ENCODE results near the gene SGTA. TPM values are rescaled to one million over a fixed set of nuclear protein-coding genes. Genes with fewer than 3 reads are reported as not detected.

The SGTA gene
- total and polyA plus RNA-seq, 2 of the 13 experiments (the other 11 are each of a cell fraction or from before 2014, with no cell fraction given) = 43.9 to 47.4 TPM

DNA sequence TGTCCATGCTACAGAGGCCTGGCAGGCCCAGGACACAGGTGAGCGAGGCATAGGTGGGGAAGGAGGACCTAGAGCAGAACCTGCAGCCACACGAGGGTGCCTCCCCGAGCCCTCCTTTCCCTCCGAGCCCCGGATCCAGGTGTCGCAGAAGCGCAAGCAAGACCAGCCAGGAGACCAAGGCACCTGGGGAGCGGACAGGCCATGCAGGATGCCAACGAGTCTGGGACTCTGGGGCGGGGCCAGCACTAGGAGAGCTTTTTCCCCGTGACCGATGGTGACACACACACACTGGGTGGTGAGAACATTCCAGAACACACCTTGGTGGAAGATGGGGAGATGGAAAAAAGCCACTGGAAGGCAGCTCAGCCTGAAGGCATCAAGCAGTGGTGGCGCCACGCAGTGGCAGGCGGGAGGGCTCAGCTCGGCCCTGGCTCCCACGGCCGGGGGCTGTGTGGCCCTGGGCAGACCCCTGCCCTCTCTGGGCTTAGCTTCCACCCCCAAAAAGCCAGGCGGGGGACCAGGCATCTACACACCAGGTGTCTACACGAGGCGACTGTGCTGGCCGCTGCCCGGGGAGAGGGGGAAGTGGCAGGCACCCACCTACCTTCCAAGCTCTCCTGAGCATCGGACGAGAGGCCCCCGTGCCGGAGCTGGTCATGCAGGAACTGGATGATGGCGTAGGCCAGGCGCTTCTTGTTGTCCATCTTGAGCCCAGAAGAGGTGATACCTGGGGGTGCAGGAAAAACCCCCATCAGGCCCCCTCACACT, 14.5 kb downstream of the SGTA start:
- no peak overlapping the region for H2AFZ ChIP-seq (ENCODE audit: low read length)
- in situ Hi-C loops (cut with HindIII; ENCODE audit: extremely low pct_ligation_motif_present, low pct_unique_long_range_greater_than_20kb) = no loop called here
- no peak overlapping the region for H3K27ac ChIP-seq (ENCODE audit: extremely low read length, insufficient read depth, low read length)
- H3K9ac ChIP-seq (ENCODE audit: insufficient read depth, low read depth, low read length) = no peak overlapping the region
- H3K4me1 ChIP-seq (ENCODE audit: insufficient read depth, low read length) = no peaks in the 10 kb centered on the region
- intact Hi-C loops (cut with micrococcal nuclease; ENCODE audit: unreplicated experiment) = no loop called here
- WGBS (ENCODE audit: low lambda C conversion rate) = 97% methylated on average over 24 of the region's 29 CpGs
- no peaks in the 10 kb centered on the region for H3K27me3 ChIP-seq (ENCODE audit: control insufficient read depth in 1 of 2, insufficient read depth in 2 of 2, low read length in 2 of 2)
- H3K4me2 ChIP-seq (ENCODE audit: low read depth, low read length) = no peak overlapping the region
- BruUV-seq (replicated peaks) = no TSS peak
- DNase-seq (ENCODE audit: low spot score) (no peak), FAIRE-seq (no peak), ATAC-seq (no peak; the same call in 2 of the 3 replicates)
- H3K4me3 ChIP-seq (replicated peaks in 1 of 3; ENCODE audit: insufficient read depth in 1 of 3, low read depth in 2 of 3, low read length in 3 of 3) = no peak overlapping the region
- ChIA-PET POLR2A (no interaction called here), CTCF (ENCODE audit: low intra/inter-chr PET ratio, low total read pairs) (no interaction called here)
- peaks cover 19% of the 10 kb centered on the region; the same call in 1 of the 2 replicates for H4K20me1 ChIP-seq (ENCODE audit: insufficient read depth, low read length)
- peaks cover 38% of the 10 kb centered on the region for H3K79me2 ChIP-seq (ENCODE audit: insufficient read depth, low read length)
- no peaks in the 10 kb centered on the region for H3K9me3 ChIP-seq (ENCODE audit: low read length)
- peaks cover 21 to 52% of the 10 kb centered on the region in 2 experiments; a peak in 4 of 5 replicates for H3K36me3 ChIP-seq (replicated peaks in 1 of 2; ENCODE audit: control insufficient read depth in 1 of 2, insufficient read depth in 2 of 2, low read length in 2 of 2)
- TF ChIP-seq CREM (IDR thresholded peaks at IDR 0.05) = no peak
- no peak for TF ChIP-seq CREM (CRISPR knock-in tag; IDR thresholded peaks at IDR 0.05)
- TF ChIP-seq PLRG1 (conservative IDR thresholded peaks at IDR 0.05) = no peak
- TF ChIP-seq ZNF768 (CRISPR knock-in tag; IDR thresholded peaks at IDR 0.05) = peak; percentile 94
- TF ChIP-seq, protein P1, sequence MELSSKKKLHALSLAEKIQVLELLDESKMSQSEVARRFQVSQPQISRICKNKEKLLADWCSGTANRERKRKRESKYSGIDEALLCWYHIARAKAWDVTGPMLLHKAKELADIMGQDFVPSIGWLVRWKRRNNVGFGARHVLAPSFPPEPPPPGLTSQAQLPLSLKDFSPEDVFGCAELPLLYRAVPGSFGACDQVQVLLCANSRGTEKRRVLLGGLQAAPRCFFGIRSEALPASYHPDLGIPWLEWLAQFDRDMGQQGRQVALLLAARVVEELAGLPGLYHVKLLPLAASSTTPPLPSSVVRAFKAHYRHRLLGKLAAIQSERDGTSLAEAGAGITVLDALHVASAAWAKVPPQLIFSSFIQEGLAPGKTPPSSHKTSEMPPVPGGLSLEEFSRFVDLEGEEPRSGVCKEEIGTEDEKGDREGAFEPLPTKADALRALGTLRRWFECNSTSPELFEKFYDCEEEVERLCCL (CRISPR knock-in tag; IDR thresholded peaks at IDR 0.05; ENCODE audit: borderline replicate concordance) = no peak
- TF ChIP-seq ZNF224 (CRISPR knock-in tag; IDR thresholded peaks at IDR 0.05) = no peak
- TF ChIP-seq PHB2 (IDR thresholded peaks at IDR 0.05; ENCODE audit: partially characterized antibody) = no peak
- no peak for TF ChIP-seq YEATS4 (CRISPR knock-in tag; IDR thresholded peaks at IDR 0.05; ENCODE audit: borderline replicate concordance)
- TF ChIP-seq AFF4 (CRISPR knock-in tag; IDR thresholded peaks at IDR 0.05) = no peak
- TF ChIP-seq AGO2 (optimal IDR thresholded peaks at IDR 0.05; ENCODE audit: low read depth, low read length) = peak; percentile 34
- TF ChIP-seq ZNF687 (CRISPR knock-in tag; IDR thresholded peaks at IDR 0.05) = peak; percentile 6; the same call in 1 of the 2 replicates

All from HepG2 (cell line).